Measurements from ENCODE around the gene STK32C.

The STK32C gene

DNA sequence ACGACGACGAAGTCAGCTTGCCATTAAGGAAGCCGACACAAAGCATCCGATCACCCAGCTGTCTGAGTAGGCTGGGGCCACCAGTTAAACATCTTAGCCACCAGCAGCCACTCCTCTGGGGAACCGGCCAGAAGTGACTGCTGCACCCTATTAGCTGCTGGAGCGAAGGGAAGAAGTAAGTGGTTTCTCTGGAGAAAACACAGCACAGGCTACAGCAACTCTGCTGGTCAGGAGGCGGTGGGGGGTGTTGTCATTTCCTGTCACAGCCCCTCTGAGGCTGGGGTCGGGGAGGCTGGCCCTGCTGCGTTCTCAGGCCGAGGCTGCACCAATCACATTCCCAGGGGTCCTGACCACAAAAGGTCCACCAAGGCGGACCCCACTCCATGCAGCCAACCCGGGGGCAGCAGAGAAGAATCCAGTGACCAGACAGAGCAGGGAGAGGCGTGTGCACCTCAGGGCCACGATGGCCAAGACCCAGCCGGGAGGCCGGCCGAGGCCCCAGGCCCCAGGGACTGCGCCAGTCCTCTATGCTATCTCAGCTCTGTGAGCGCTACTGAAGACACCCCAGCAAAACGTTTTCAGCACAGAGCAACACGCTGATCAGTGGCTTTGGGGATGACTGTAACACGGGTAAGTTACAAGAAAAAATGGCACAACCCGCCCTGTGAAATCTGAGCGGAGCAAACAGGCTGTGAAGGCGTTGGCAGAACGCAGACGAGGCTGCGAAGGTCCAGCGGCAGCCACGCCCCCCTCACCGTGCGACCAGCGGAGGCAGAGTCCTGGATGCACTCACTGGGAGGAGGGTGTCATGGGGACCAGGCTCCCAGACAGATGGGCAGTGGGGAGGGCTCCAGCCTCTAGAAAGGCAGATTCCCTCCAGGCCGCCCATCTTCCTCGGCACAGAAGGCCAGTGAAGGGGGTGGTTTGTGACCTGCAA lies 24.8 kb downstream of the STK32C start:
- H4K91ac ChIP-seq (ENCODE audit: low read depth, low read length), result no peak overlapping the region
- no peaks in the 10 kb centered on the region for H3K27me3 ChIP-seq (ENCODE audit: insufficient read depth, low read length)
- H4K8ac ChIP-seq (ENCODE audit: low read depth, low read length), result no peak overlapping the region
- no peak overlapping the region for H3K4me3 ChIP-seq (ENCODE audit: low read depth, low read length)
- no peak overlapping the region for H2AFZ ChIP-seq (ENCODE audit: insufficient read depth, low read length, poor library complexity)
- H3K79me2 ChIP-seq (ENCODE audit: control insufficient read depth, insufficient read depth, low read length, poor library complexity), result no peaks in the 10 kb centered on the region
- DNase-seq, result no peak
- no peak overlapping the region for H3K27ac ChIP-seq (ENCODE audit: low read depth, low read length)
- H3K4me1 ChIP-seq (ENCODE audit: control insufficient read depth in 1 of 2, insufficient read depth in 2 of 2, low read length in 2 of 2), result no peaks in the 10 kb centered on the region
- no peak overlapping the region for H3K18ac ChIP-seq (ENCODE audit: low read length)
- no peak overlapping the region for H3K23ac ChIP-seq (ENCODE audit: low read length)
- WGBS (ENCODE audit: extremely low coverage, insufficient coverage, insufficient read length), result no CpG with 5 or more reads among the region's 36 CpGs
- H2BK120ac ChIP-seq (ENCODE audit: insufficient read depth, low read length, poor library complexity), result no peak overlapping the region
- H2BK5ac ChIP-seq (ENCODE audit: low read depth, low read length, poor library complexity), result no peak overlapping the region
- H3K79me1 ChIP-seq (ENCODE audit: low read length), result no peaks in the 10 kb centered on the region
- H2AK5ac ChIP-seq (ENCODE audit: low read length), result no peak overlapping the region
- H3K14ac ChIP-seq (ENCODE audit: low read length), result no peak overlapping the region
- no peak overlapping the region for H3K4me2 ChIP-seq (ENCODE audit: low read length)
- H3K4ac ChIP-seq (ENCODE audit: low read depth, low read length), result no peak overlapping the region
- no peak overlapping the region for H2BK12ac ChIP-seq (ENCODE audit: low read length)
- no peak overlapping the region for H4K12ac ChIP-seq (ENCODE audit: low read depth, low read length)
- peaks cover 4% of the 10 kb centered on the region for H3K9me3 ChIP-seq (ENCODE audit: insufficient read depth, low read depth, low read length)
- H3K9ac ChIP-seq (ENCODE audit: low read length), result no peak overlapping the region
- no peaks in the 10 kb centered on the region for H3K36me3 ChIP-seq (ENCODE audit: control insufficient read depth in 1 of 2, insufficient read depth in 2 of 2, low read length in 2 of 2)

DNA sequence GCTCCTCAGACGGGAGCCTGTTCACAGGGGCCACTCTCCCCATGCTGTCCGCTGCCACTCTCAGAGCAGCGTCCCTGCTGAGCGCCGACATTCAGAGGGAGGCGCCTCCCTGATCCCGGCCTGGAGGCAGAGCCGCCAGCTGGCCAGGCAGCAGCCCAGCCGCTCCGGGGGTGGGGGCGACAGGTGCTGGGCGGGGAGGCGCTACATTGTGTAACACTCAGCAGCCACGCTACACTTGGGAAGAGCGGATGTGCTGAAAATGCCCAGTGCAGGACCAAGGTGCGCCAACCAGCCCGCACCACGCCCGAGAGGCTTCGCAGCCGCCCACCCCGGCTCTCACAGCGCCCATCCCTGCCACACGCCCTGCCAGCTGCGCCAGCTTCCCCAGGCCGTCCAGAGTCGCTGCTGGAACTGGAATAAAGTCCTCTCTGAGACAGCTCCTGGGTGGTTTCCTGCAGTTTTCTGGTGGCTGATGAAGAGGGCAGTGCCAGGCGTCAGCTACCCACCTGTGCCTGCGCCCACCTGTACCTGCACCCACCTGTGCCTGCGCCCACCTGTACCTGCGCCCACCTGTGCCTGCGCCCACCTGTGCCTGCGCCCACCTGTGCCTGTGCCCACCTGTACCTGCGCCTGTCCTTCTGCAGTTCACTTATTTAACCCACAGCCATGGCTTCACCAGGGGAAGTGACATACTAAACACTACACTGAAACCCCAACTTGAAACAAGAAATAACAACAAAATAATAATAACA lies 25.7 kb downstream of the STK32C start:
- H3K4me2 ChIP-seq (ENCODE audit: low read length), result no peak overlapping the region
- no peak overlapping the region for H3K4me3 ChIP-seq (ENCODE audit: low read depth, low read length)
- no CpG with 5 or more reads among the region's 34 CpGs for WGBS (ENCODE audit: extremely low coverage, insufficient coverage, insufficient read length)
- H2BK120ac ChIP-seq (ENCODE audit: insufficient read depth, low read length, poor library complexity), result no peak overlapping the region
- no peak overlapping the region for H2AFZ ChIP-seq (ENCODE audit: insufficient read depth, low read length, poor library complexity)
- H2AK5ac ChIP-seq (ENCODE audit: low read length), result no peak overlapping the region
- H3K79me2 ChIP-seq (ENCODE audit: control insufficient read depth, insufficient read depth, low read length, poor library complexity), result no peaks in the 10 kb centered on the region
- H3K23ac ChIP-seq (ENCODE audit: low read length), result no peak overlapping the region
- no peak for DNase-seq
- H3K27ac ChIP-seq (ENCODE audit: low read depth, low read length), result no peak overlapping the region
- H3K9me3 ChIP-seq (ENCODE audit: insufficient read depth, low read depth, low read length), result peaks cover 6% of the 10 kb centered on the region
- no peak overlapping the region for H3K9ac ChIP-seq (ENCODE audit: low read length)
- H3K18ac ChIP-seq (ENCODE audit: low read length), result no peak overlapping the region
- H3K4ac ChIP-seq (ENCODE audit: low read depth, low read length), result no peak overlapping the region
- H3K27me3 ChIP-seq (ENCODE audit: insufficient read depth, low read length), result no peaks in the 10 kb centered on the region
- H4K12ac ChIP-seq (ENCODE audit: low read depth, low read length), result no peak overlapping the region
- no peak overlapping the region for H3K14ac ChIP-seq (ENCODE audit: low read length)
- no peaks in the 10 kb centered on the region for H3K4me1 ChIP-seq (ENCODE audit: control insufficient read depth in 1 of 2, insufficient read depth in 2 of 2, low read length in 2 of 2)
- no peaks in the 10 kb centered on the region for H3K79me1 ChIP-seq (ENCODE audit: low read length)
- no peak overlapping the region for H2BK5ac ChIP-seq (ENCODE audit: low read depth, low read length, poor library complexity)
- H3K36me3 ChIP-seq (ENCODE audit: control insufficient read depth in 1 of 2, insufficient read depth in 2 of 2, low read length in 2 of 2), result no peaks in the 10 kb centered on the region
- H2BK12ac ChIP-seq (ENCODE audit: low read length), result no peak overlapping the region
- no peak overlapping the region for H4K8ac ChIP-seq (ENCODE audit: low read depth, low read length)
- H4K91ac ChIP-seq (ENCODE audit: low read depth, low read length), result no peak overlapping the region

GRCh38 chr10:132280646-132281074 lies 27.1 kb downstream of the STK32C start:
- no peak overlapping the region for H4K8ac ChIP-seq (ENCODE audit: low read depth, low read length)
- H2BK12ac ChIP-seq (ENCODE audit: low read length), result no peak overlapping the region
- no peak overlapping the region for H2BK120ac ChIP-seq (ENCODE audit: insufficient read depth, low read length, poor library complexity)
- no peak overlapping the region for H2BK5ac ChIP-seq (ENCODE audit: low read depth, low read length, poor library complexity)
- H3K4me1 ChIP-seq (ENCODE audit: control insufficient read depth in 1 of 2, insufficient read depth in 2 of 2, low read length in 2 of 2), result no peaks in the 10 kb centered on the region
- H4K91ac ChIP-seq (ENCODE audit: low read depth, low read length), result no peak overlapping the region
- no peaks in the 10 kb centered on the region for H3K79me1 ChIP-seq (ENCODE audit: low read length)
- no peak overlapping the region for H2AFZ ChIP-seq (ENCODE audit: insufficient read depth, low read length, poor library complexity)
- no peak overlapping the region for H3K4me2 ChIP-seq (ENCODE audit: low read length)
- H3K23ac ChIP-seq (ENCODE audit: low read length), result no peak overlapping the region
- H3K18ac ChIP-seq (ENCODE audit: low read length), result no peak overlapping the region
- H3K27ac ChIP-seq (ENCODE audit: low read depth, low read length), result no peak overlapping the region
- H3K9ac ChIP-seq (ENCODE audit: low read length), result no peak overlapping the region
- no peaks in the 10 kb centered on the region for H3K79me2 ChIP-seq (ENCODE audit: control insufficient read depth, insufficient read depth, low read length, poor library complexity)
- no peaks in the 10 kb centered on the region for H3K27me3 ChIP-seq (ENCODE audit: insufficient read depth, low read length)
- no peak for DNase-seq
- H3K4me3 ChIP-seq (ENCODE audit: low read depth, low read length), result no peak overlapping the region
- H3K14ac ChIP-seq (ENCODE audit: low read length), result no peak overlapping the region
- peaks cover 6% of the 10 kb centered on the region for H3K9me3 ChIP-seq (ENCODE audit: insufficient read depth, low read depth, low read length)
- H3K36me3 ChIP-seq (ENCODE audit: control insufficient read depth in 1 of 2, insufficient read depth in 2 of 2, low read length in 2 of 2), result no peaks in the 10 kb centered on the region
- no peak overlapping the region for H2AK5ac ChIP-seq (ENCODE audit: low read length)
- no peak overlapping the region for H4K12ac ChIP-seq (ENCODE audit: low read depth, low read length)
- H3K4ac ChIP-seq (ENCODE audit: low read depth, low read length), result no peak overlapping the region
- WGBS (ENCODE audit: extremely low coverage, insufficient coverage, insufficient read length), result no CpG with 5 or more reads among the region's 20 CpGs

DNA sequence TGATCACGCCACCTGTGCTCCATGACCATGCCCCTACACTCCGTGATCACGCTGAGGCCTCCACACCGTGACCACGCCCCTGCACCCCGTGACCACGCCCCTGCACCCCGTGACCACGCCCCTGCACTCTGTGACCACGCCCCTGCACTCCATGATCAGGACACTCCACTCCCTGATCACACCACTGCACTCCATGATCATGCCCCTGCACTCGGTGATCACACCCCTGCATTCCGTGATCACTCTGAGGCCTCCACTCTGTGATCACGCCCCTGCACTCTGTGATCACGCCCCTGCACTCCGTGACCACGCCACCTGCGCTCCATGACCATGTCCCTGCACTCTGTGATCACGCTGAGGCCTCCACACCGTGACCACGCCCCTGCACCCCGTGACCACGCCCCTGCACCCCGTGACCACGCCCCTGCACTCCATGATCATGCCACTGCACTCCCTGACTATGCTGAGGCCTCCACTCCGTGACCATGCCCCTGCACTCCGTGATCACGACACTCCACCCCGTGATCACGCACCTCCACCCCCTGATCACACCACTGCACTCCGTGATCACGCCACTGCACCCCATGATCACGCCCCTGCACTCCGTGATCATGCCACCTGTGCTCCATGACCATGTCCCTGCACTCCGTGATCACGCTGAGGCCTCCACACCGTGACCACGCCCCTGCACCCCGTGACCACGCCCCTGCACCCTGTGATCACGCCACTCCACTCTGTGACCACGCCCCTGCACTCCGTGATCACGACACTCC lies 27.7 kb downstream of the STK32C start:
- H3K18ac ChIP-seq (ENCODE audit: low read length), result no peak overlapping the region
- no peak overlapping the region for H3K27ac ChIP-seq (ENCODE audit: low read depth, low read length)
- H3K4me3 ChIP-seq (ENCODE audit: low read depth, low read length), result peak overlapping the region; percentile 30
- no peak overlapping the region for H3K9ac ChIP-seq (ENCODE audit: low read length)
- no peaks in the 10 kb centered on the region for H3K79me1 ChIP-seq (ENCODE audit: low read length)
- H2BK12ac ChIP-seq (ENCODE audit: low read length), result no peak overlapping the region
- peaks cover 6% of the 10 kb centered on the region for H3K9me3 ChIP-seq (ENCODE audit: insufficient read depth, low read depth, low read length)
- no peak overlapping the region for H2AK5ac ChIP-seq (ENCODE audit: low read length)
- H3K36me3 ChIP-seq (ENCODE audit: control insufficient read depth in 1 of 2, insufficient read depth in 2 of 2, low read length in 2 of 2), result no peaks in the 10 kb centered on the region
- H3K4ac ChIP-seq (ENCODE audit: low read depth, low read length), result no peak overlapping the region
- H4K12ac ChIP-seq (ENCODE audit: low read depth, low read length), result no peak overlapping the region
- no peak for DNase-seq
- H3K27me3 ChIP-seq (ENCODE audit: insufficient read depth, low read length), result no peaks in the 10 kb centered on the region
- H3K14ac ChIP-seq (ENCODE audit: low read length), result no peak overlapping the region
- H2AFZ ChIP-seq (ENCODE audit: insufficient read depth, low read length, poor library complexity), result no peak overlapping the region
- no peaks in the 10 kb centered on the region for H3K4me1 ChIP-seq (ENCODE audit: control insufficient read depth in 1 of 2, insufficient read depth in 2 of 2, low read length in 2 of 2)
- no peak overlapping the region for H2BK120ac ChIP-seq (ENCODE audit: insufficient read depth, low read length, poor library complexity)
- no peak overlapping the region for H2BK5ac ChIP-seq (ENCODE audit: low read depth, low read length, poor library complexity)
- H4K91ac ChIP-seq (ENCODE audit: low read depth, low read length), result no peak overlapping the region
- H3K23ac ChIP-seq (ENCODE audit: low read length), result no peak overlapping the region
- no peak overlapping the region for H4K8ac ChIP-seq (ENCODE audit: low read depth, low read length)
- H3K79me2 ChIP-seq (ENCODE audit: control insufficient read depth, insufficient read depth, low read length, poor library complexity), result no peaks in the 10 kb centered on the region
- H3K4me2 ChIP-seq (ENCODE audit: low read length), result no peak overlapping the region
- WGBS (ENCODE audit: extremely low coverage, insufficient coverage, insufficient read length), result no CpG with 5 or more reads among the region's 43 CpGs

Measured in trophoblast cell (in vitro differentiated cells and primary cell).